Omental fat pad (tissue), 4 donors: ENCODE results near the gene DTHD1. TPM values are rescaled to one million over a fixed set of nuclear protein-coding genes. Genes with fewer than 3 reads are reported as not detected.

Experiments
- ATAC-seq: fragments of 150-250 bp; one replicate; pipeline ENCODE4 v1.9.1; 2016; ENCODE audit warnings: mild to moderate bottlenecking, moderate library complexity; ENCODE audit not compliant: low FRiP score
- DNase-seq: peaks from one replicate; pipeline ENCODE4 v3.0.0-alpha.2; 2019; ENCODE audit warnings: low spot score
- CTCF ChIP-seq, 3 donors: fragments of 450-650 bp; IDR thresholded peaks; one replicate each; pipeline ENCODE4 v1.5.1; 2016 to 2017; ENCODE audit warnings: antibody characterized with exemption in 3 of 3, mild to moderate bottlenecking in 3 of 3, moderate library complexity in 2 of 3
- total RNA-seq, 4 donors: library from RNA; depleted of rRNA; stranded (reverse); fragments of >200 nt; gene quantifications; one replicate each; pipeline ENCODE4 v1.1.0, GENCODE V29; 2016

DTHD1 gene
- total RNA-seq, 4 donors from 2014 or later: 0.84 to 3.0 (median 1.2) TPM

GRCh38 chr4:36328130-36328529, 46.7 kb downstream of the DTHD1 start:
- ATAC-seq: no peak
- DNase-seq: no peak
- no peak for TF ChIP-seq CTCF (IDR thresholded peaks at IDR 0.05)

GRCh38 chr4:36329228-36329627, 47.8 kb downstream of the DTHD1 start:
- no peak for ATAC-seq
- no peak for DNase-seq
- no peak for TF ChIP-seq CTCF (IDR thresholded peaks at IDR 0.05)

GRCh38 chr4:36330796-36331195, 49.4 kb downstream of the DTHD1 start:
- no peak for DNase-seq
- TF ChIP-seq CTCF (IDR thresholded peaks at IDR 0.05): no peak
- no peak for ATAC-seq

GRCh38 chr4:36332023-36332781, 50.8 kb downstream of the DTHD1 start:
- TF ChIP-seq CTCF (IDR thresholded peaks at IDR 0.05): no peak
- no peak for DNase-seq
- ATAC-seq: no peak

- no peak for TF ChIP-seq CTCF (IDR thresholded peaks at IDR 0.05)
- ATAC-seq (no peak), DNase-seq (no peak)
These were observed 51.3 kb downstream of the DTHD1 start for GRCh38 chr4:36332782-36333131.

- no peak for TF ChIP-seq CTCF (IDR thresholded peaks at IDR 0.05)
These were observed 52.0 kb downstream of the DTHD1 start for GRCh38 chr4:36333303-36333877.

GRCh38 chr4:36337665-36338185, 56.3 kb downstream of the DTHD1 start:
- DNase-seq (no peak), ATAC-seq (no peak)
- TF ChIP-seq CTCF (IDR thresholded peaks at IDR 0.05): no peak

More at GRCh38 chr4:36333303-36333877, 52.0 kb downstream of the DTHD1 start:
- DNase-seq (no peak), ATAC-seq (no peak)
